ENCODE data around the gene NDUFV2.

The NDUFV2 gene

DNA sequence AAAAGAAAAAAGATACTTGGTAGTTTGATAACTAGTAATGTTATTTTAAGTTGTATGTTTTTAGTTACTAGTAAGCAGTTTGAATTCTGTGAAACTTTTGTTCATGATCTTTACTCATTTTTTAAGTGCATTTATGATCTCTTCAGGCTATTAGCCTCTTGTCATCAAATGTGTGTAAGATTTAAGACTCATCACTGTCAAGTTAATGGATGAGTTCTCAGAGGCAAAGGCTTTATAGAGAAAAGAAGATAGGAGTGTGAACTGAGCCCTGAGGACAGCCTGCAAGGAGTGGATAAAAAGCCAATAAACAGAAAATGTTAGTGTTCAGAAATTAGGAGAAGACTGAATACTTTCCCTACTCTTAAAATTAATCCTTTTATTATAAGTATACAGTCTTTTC, 13.5 kb downstream of the NDUFV2 start:
- in situ Hi-C loops (cut with HindIII; ENCODE audit: low sequenced_read_pairs), result no loop called here

DNA sequence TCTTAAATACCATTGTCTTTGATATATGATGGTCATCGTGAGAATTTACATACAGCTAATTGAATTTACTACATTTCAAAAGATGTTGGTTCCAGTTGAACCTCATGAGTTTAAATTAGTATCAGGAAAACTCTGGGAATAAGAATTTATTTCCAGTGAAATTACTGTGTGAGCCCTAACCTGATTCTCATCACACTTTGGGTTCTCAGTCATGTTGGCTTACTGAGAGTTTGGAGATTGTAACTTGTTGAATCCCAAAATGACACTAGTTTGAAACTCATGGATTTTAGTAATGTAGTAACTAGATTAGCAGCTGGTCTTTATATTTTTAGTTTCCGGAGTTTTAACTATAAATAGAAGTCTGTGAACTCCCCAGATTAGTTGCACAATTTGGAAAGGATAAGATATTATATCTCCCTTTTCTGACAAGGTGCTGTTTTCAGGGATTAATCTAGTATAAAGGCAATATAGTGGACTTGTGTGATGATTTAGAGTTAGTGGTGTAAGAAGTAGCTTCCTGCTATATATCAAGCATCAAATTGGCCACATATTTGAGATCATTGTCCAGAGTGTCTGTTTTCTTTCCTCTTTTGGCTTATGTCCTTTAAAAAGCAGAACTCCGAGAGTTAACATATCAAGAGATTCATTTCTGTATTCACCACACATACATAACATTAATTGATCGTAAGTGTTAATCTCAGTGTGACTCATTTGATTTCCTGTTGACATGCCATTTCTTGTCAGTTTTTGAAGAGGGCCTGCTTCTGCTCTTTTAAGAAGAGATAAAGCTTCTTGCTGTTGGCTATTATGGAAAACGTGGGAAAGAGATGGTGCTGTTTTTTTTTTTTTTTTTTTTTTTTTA, 15.7 kb downstream of the NDUFV2 start:
- in situ Hi-C loops (cut with HindIII; ENCODE audit: low sequenced_read_pairs), result no loop called here

GRCh38 chr18:9120796-9121195, 18.3 kb downstream of the NDUFV2 start:
- in situ Hi-C loops (cut with HindIII; ENCODE audit: low sequenced_read_pairs), result no loop called here

DNA sequence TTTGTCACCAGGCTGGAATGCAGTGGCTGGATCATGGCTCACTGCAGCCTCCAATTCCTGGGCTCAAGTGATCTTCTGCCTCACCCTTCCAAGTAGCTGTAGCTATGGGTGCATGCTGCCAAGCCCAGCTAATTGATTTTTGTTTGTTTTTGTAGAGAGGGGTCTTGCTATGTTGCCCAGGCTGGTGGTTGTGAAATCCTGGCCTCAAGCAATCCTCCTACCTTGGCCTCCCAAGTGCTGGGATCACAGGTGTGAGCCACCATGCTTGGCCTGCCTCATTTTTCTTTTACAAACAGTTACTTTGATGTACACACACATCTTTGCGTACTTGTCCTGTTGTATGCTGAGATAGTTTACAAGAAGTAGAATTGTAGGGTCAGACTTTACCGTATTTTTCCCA, 21.0 kb downstream of the NDUFV2 start:
- in situ Hi-C loops (cut with HindIII; ENCODE audit: low sequenced_read_pairs), result no loop called here

DNA sequence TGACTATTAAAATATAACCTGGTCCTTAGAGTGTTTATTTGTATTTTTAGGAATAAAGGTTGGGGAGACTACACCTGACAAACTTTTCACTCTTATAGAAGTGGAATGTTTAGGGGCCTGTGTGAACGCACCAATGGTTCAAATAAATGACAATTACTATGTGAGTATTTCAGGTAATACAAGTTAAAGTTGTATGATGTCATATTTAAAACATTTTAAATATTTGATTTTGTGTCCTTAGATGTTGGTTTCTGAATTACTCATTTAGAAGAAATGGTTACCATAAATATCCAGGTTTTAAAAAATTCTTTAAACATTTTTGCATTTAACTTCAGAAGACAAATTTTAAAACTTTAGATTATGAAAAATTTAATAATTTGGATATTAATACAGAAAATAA, 22.3 kb downstream of the NDUFV2 start:
- in situ Hi-C loops (cut with HindIII; ENCODE audit: low sequenced_read_pairs), result no loop called here

GRCh38 chr18:9126337-9126736, 23.8 kb downstream of the NDUFV2 start:
- in situ Hi-C loops (cut with HindIII; ENCODE audit: low sequenced_read_pairs), result no loop called here

DNA sequence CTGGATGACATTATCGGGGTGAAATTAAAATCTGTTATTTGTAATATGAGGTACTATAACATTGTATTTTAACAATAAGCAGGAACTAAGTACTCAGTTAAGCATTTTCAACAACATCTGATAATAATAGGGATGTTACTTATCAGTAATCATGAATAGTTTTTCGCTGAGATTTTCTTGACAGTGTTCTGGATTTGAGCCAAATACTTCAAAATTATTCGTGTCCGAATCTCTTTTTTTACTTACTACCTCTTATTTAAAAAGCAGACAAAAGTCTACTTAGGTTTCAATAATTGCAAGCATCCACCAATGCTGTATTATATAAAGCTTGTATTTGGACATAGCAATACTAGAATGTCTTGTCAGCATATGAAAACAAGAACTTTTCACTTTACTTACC, 27.7 kb downstream of the NDUFV2 start:
- in situ Hi-C loops (cut with HindIII; ENCODE audit: low sequenced_read_pairs), result no loop called here

DNA sequence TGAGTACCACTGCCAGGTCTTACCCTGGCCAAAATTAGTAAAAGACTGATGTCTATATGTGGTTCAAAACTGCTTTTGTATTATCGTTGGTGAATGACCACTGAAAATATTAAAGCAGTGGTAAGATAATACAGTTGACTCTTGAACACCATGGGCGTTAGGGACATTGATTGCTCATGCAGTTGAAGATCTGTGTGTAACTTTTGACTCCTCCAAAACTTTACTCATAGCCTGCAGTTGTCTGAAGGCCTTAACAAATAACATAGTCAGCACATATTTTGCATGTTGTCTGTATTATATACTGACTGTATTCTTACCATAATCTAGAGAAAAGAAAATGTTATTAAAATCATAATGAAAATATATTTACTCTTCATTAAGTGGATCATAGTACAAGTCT, 28.3 kb downstream of the NDUFV2 start:
- in situ Hi-C loops (cut with HindIII; ENCODE audit: low sequenced_read_pairs), result no loop called here

DNA sequence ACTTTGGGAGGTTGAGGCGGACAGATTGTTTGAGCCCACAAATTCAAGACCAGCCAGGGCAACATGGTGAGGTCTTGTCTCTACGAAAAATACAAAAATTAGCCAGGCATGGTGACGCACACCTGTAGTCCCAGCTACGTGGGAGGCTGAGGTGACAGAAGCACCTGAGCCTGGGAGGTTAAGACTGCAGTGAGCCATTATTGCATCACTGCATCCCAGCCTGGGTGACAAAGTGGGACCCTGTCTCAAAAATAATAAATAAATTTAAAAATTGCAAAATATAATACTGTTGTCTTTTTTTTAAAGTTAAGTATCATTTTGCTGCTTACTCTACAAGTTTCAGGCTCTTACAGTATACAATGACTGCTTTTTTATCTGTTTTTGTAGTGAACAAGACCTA, 30.1 kb downstream of the NDUFV2 start:
- in situ Hi-C loops (cut with HindIII; ENCODE audit: low sequenced_read_pairs), result no loop called here

GRCh38 chr18:9133225-9133624, 30.7 kb downstream of the NDUFV2 start:
- in situ Hi-C loops (cut with HindIII; ENCODE audit: low sequenced_read_pairs), result no loop called here

DNA sequence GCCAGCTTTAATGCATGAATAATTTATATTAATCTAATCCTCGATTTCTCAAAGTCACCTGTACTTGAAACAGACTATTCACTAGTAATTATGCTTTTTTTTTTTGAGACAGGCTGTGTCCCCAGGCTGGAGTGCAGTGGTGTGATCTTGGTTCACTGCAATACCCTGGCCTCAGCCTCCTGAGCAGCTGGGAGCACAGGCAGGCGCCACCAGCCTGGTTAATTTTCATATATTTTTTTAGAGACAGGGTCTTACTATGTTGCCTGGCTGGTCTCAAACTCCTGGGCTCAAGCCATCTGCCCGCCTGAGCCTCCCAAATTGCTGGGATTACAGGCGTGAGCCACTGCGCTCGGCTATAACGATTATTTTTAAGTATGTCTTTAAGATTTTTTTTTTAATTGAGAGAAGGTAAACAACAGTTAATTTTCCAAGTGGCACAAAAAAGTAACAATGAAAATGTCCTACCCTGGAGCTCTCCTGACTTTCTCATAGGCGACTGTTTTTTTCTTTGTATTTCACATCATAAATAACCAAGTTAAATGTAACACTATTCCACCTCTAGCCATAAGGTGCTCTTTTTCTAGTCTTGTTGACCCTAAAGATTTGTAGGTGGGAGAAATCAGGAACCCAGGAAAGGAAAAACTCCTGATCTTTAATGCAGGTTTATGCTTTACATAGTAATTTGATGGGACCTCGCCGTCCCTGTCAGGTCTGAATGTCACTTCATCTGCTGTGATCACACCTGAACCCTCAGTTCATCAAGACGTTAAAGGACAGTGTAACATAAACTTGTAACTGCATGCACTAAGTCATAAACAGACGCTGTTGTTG, 32.8 kb downstream of the NDUFV2 start:
- in situ Hi-C loops (cut with HindIII; ENCODE audit: low sequenced_read_pairs), result no loop called here

GRCh38 chr18:9135912-9136314, 33.4 kb downstream of the NDUFV2 start:
- in situ Hi-C loops (cut with HindIII; ENCODE audit: low sequenced_read_pairs), result no loop called here

DNA sequence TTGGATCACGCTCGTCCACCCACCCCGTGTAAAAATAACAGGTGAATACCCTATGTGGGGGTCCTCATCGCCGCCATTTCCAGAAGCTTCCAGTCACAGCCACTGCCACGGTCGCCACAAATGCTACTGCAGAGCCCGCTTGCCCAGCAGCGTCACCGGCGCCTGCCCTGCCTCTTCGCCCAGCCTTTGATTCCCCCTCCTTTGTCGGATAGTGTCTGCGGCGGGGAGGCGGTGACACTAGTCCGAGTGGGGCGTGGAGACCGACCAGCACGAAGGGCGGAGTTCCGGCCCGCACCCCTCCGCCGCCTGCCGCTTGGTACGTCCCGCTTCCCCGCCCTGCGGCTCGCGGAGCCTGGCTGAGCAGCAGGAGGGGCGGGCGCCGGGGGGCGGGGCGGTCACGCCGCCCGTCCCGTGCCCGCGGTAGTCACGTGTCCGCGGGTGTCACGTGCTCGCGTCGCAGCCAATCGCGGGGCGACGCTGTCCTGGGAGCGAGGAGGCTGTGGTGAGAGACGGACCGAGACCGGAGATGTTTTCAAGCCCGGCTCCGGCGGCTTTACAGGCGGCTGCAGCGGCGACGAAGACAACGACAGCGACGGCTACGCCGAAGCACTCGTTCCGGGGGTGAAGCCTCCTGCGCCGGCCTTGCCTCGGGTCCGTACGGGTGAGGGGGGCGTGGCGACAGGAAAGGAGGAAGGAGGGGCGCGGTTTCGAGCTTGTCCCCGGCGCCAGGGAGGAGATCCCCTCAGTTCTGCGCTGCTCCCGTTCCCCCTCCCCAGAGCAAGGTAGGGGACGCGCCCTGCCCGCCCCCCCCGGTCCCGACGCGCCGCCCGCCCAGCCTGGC, 34.0 kb downstream of the NDUFV2 start, which contains the start of gene ANKRD12:
Gene ANKRD12, plus strand, starts transcription at position 467 of the 841 bp plus-strand sequence. CDS start 45,652 bp downstream, outside the sequence.
- in situ Hi-C loops (cut with HindIII; ENCODE audit: low sequenced_read_pairs), result no loop called here

- in situ Hi-C loops (cut with HindIII; ENCODE audit: low sequenced_read_pairs), result no loop called here
These were observed 34.9 kb downstream of the NDUFV2 start for GRCh38 chr18:9137168-9138066.

DNA sequence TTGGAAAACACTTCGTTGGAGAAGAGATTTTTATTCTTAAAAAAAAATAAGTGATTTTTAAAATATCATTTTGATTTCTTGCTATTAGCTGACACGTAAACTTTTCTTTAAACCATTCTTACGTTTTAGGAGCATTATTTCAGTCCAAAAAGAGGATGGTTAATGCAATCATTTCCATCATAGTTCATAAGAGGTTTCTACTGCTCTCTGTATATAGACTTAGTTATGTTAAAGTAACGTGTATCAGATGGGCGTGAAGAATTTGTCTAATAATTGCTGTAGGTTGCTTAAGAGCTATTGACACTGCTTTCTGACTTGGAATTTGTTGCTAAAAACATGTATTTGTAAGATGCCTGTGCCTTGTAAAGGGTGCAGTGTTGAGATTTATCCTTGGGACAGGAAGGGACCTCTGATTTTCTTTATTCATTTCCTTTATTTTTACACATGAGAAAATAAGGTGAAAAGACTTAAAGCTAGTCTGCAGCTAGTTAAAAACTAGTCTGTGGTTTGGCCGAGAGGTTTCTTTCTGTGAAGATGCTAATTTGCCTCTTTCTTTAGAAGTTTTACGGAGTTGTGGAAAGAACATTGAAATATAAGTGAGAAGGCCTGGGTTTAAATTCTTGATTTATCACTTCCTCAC, 37.0 kb downstream of the NDUFV2 start:
- in situ Hi-C loops (cut with HindIII; ENCODE audit: low sequenced_read_pairs), result no loop called here

DNA sequence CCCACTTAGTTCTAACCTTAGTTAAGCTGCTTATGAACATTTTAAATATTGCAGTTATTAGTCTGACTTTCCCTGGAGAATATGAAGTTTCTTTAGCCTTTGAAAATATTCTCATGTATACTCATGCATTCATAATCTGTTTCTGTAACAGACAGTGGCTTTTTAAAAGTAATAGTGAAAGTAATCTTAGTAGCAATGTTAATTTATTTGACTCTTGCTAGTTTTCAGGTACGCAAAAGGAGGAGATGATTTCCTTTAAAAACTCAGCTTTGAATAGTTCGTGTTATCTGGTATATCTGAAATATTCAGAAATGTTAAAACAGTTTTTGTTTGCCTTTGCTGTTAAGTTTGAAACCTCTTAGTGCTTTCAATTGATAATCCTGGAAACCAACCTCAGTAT, 37.9 kb downstream of the NDUFV2 start:
- in situ Hi-C loops (cut with HindIII; ENCODE audit: low sequenced_read_pairs), result no loop called here

DNA sequence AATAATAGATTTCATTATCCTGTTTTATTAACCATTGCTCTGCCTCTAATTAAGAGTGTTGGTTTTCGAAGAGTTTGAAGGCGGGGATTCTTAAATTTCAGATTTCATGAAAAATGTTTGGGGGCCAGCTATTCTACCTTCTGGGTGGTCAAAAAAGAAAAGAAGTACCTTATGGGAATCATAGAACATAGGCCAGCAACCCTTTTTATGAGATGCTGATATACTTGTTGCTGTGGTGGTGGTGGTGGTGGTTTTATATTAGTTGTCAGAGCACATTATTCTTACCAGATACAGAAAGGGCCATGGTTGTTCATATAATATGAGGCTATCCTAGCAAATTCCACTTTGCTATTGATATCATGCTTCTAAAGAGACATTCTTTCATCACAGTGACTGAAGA, 38.5 kb downstream of the NDUFV2 start:
- in situ Hi-C loops (cut with HindIII; ENCODE audit: low sequenced_read_pairs), result no loop called here

- in situ Hi-C loops (cut with HindIII; ENCODE audit: low sequenced_read_pairs), result no loop called here
These were observed 43.7 kb downstream of the NDUFV2 start for GRCh38 chr18:9146224-9146623.

DNA sequence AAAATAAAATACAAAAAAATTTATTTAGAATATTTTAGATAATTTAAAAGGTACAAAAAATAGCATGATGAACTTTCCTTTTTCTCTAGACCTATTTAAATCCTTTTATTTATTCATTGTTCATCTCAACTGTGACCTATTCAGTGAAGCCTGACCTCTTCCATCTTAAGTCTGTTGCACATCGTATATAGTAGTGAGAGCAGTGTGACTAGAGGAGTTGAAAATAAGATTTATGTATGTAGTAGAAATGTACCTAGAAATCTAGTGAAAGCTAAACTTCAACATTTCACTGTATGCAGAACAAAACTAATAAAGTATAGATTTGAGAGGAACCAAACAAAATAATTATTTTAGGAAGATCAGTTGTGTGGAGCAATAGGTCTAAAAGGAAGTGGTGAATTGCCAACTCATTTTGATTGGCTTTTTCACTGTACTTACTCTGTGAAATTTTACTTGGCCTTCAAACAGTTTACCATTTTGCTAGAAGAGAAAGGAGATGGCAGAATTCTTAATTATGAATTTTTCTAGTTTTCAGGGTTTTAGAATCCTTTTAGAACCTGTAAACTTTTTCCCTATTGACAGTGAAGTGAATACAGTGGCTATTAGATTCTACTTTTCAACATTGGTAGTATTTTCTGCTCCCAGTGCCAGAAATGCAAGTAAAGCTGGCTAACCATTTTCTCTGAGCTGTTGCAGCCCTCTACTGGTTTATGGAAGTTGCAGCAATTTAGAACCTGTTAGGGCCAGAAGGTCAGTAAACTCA, 45.1 kb downstream of the NDUFV2 start:
- in situ Hi-C loops (cut with HindIII; ENCODE audit: low sequenced_read_pairs), result no loop called here
